ENCODE measurements around the gene AGT. TPM values are rescaled to one million over a fixed set of nuclear protein-coding genes. Genes with fewer than 3 reads are reported as not detected.

Gene AGT
- total RNA-seq, 1 donor from 2014 or later, result 0.26 TPM

GRCh38 chr1:230682274-230682673 is 31.6 kb downstream of the AGT start:
- Mint-ChIP-seq H3K4me3 (no peak overlapping the region), H3K4me1 (no peaks in the 10 kb centered on the region), H3K36me3 (ENCODE audit: low read depth) (peaks cover 13% of the 10 kb centered on the region), H3K27me3 (ENCODE audit: low read depth) (no peaks in the 10 kb centered on the region), H3K9me3 (no peaks in the 10 kb centered on the region), H3K27ac (ENCODE audit: unreplicated experiment) (peak overlapping the region; percentile 36)
- TF ChIP-seq CTCF (conservative IDR thresholded peaks at IDR 0.05), result no peak
- DNase-seq (ENCODE audit: low read depth, low spot score), result no peak

- Mint-ChIP-seq H3K4me1 (no peaks in the 10 kb centered on the region), H3K27me3 (ENCODE audit: low read depth) (no peaks in the 10 kb centered on the region), H3K9me3 (no peaks in the 10 kb centered on the region), H3K27ac (ENCODE audit: unreplicated experiment) (no peak overlapping the region), H3K4me3 (no peak overlapping the region), H3K36me3 (ENCODE audit: low read depth) (peaks cover 18% of the 10 kb centered on the region)
- TF ChIP-seq CTCF (conservative IDR thresholded peaks at IDR 0.05), result no peak
- DNase-seq (ENCODE audit: low read depth, low spot score), result no peak
These were observed 32.3 kb downstream of the AGT start for GRCh38 chr1:230681599-230681998.

- H3K4me1 Mint-ChIP-seq, result no peaks in the 10 kb centered on the region
- no peak for TF ChIP-seq CTCF (conservative IDR thresholded peaks at IDR 0.05)
- no peak for DNase-seq (ENCODE audit: low read depth, low spot score)
- H3K36me3 Mint-ChIP-seq (ENCODE audit: low read depth), result peaks cover 28% of the 10 kb centered on the region
- peak overlapping the region; percentile 80 for H3K27ac Mint-ChIP-seq (ENCODE audit: unreplicated experiment)
- H3K9me3 Mint-ChIP-seq, result peaks cover 6% of the 10 kb centered on the region
- no peak overlapping the region for H3K4me3 Mint-ChIP-seq
- H3K27me3 Mint-ChIP-seq (ENCODE audit: low read depth), result no peaks in the 10 kb centered on the region
These were observed 33.5 kb downstream of the AGT start for GRCh38 chr1:230680300-230681025.

- H3K36me3 Mint-ChIP-seq (ENCODE audit: low read depth), result peaks cover 29% of the 10 kb centered on the region
- H3K4me1 Mint-ChIP-seq, result no peaks in the 10 kb centered on the region
- TF ChIP-seq CTCF (conservative IDR thresholded peaks at IDR 0.05), result no peak
- H3K27ac Mint-ChIP-seq (ENCODE audit: unreplicated experiment), result no peak overlapping the region
- peaks cover 6% of the 10 kb centered on the region for H3K9me3 Mint-ChIP-seq
- no peak overlapping the region for H3K4me3 Mint-ChIP-seq
- no peak for DNase-seq (ENCODE audit: low read depth, low spot score)
- H3K27me3 Mint-ChIP-seq (ENCODE audit: low read depth), result no peaks in the 10 kb centered on the region
These were observed 34.1 kb downstream of the AGT start for GRCh38 chr1:230679825-230680224.

GRCh38 chr1:230679192-230679591 is 34.7 kb downstream of the AGT start:
- H3K4me1 Mint-ChIP-seq, result no peaks in the 10 kb centered on the region

More at GRCh38 chr1:230679192-230679591, 34.7 kb downstream of the AGT start:
- peaks cover 6% of the 10 kb centered on the region for H3K9me3 Mint-ChIP-seq
- no peak overlapping the region for H3K27ac Mint-ChIP-seq (ENCODE audit: unreplicated experiment)
- peaks cover 34% of the 10 kb centered on the region for H3K36me3 Mint-ChIP-seq (ENCODE audit: low read depth)
- no peaks in the 10 kb centered on the region for H3K27me3 Mint-ChIP-seq (ENCODE audit: low read depth)
- no peak overlapping the region for H3K4me3 Mint-ChIP-seq
- no peak for TF ChIP-seq CTCF (conservative IDR thresholded peaks at IDR 0.05)
- DNase-seq (ENCODE audit: low read depth, low spot score), result no peak

All from neural crest cell (in vitro differentiated cells).